SK-N-SH treated with all-trans-retinoic acid at 6 μM for 48 hours (cell line): ENCODE results near the gene PRTFDC1.

Experiments
- ATAC-seq: fragments of 200-7000 bp; cut with Tn5 transposase; 3 replicates; pipeline ENCODE4 v1.9.1; 2020; ENCODE audit warnings: mild to moderate bottlenecking, moderate library complexity
- ARNTL ChIP-seq: fragments of 450-650 bp; formaldehyde crosslinking; IDR thresholded peaks from 2 replicates; pipeline ENCODE4 v1.5.0; 2020; ENCODE audit warnings: low read depth, mild to moderate bottlenecking, moderate library complexity, borderline replicate concordance
- BACH2 ChIP-seq: fragments of 250-450 bp; sonication (Bioruptor Pico); IDR thresholded peaks from 2 replicates; pipeline ENCODE4 v1.9.0; 2021; ENCODE audit warnings: mild to moderate bottlenecking, borderline replicate concordance
- CREB5 ChIP-seq: fragments of 250-450 bp; sonication (Bioruptor Pico); IDR thresholded peaks from 2 replicates; pipeline ENCODE4 v1.5.1; 2020; ENCODE audit warnings: low read depth, mild to moderate bottlenecking, moderate library complexity
- CSDC2 ChIP-seq: fragments of 250-450 bp; sonication (Bioruptor Pico); IDR thresholded peaks from 2 replicates; pipeline ENCODE4 v1.5.0; 2020; ENCODE audit warnings: mild to moderate bottlenecking, moderate library complexity
- CSRNP3 ChIP-seq: fragments of 250-450 bp; sonication (Bioruptor Pico); IDR thresholded peaks from 2 replicates; pipeline ENCODE4 v1.5.1; 2021; ENCODE audit warnings: mild to moderate bottlenecking, moderate library complexity
- ESRRG ChIP-seq: fragments of 250-450 bp; sonication (Bioruptor Pico); IDR thresholded peaks from 2 replicates; pipeline ENCODE4 v1.6.1; 2021; ENCODE audit warnings: mild to moderate bottlenecking
- GLIS3 ChIP-seq: fragments of 250-450 bp; sonication (Bioruptor Pico); IDR thresholded peaks from 2 replicates; pipeline ENCODE4 v1.5.0; 2020; ENCODE audit warnings: mild to moderate bottlenecking, moderate library complexity
- ISL1 ChIP-seq: fragments of 250-450 bp; sonication (Bioruptor Pico); IDR thresholded peaks from 2 replicates; pipeline ENCODE4 v2.1.2; 2022; ENCODE audit warnings: mild to moderate bottlenecking, moderate library complexity
- OSR1 ChIP-seq: fragments of 250-450 bp; sonication (Bioruptor Pico); IDR thresholded peaks from 2 replicates; pipeline ENCODE4 v1.8.0; 2022; ENCODE audit warnings: moderate library complexity, mild to moderate bottlenecking, inconsistent platforms
- PATZ1 ChIP-seq: fragments of 250-450 bp; sonication (Bioruptor Pico); IDR thresholded peaks from 2 replicates; pipeline ENCODE4 v1.8.0; 2020; ENCODE audit warnings: mild to moderate bottlenecking, moderate library complexity, borderline replicate concordance
- POU6F1 ChIP-seq: fragments of 250-450 bp; sonication (Bioruptor Pico); IDR thresholded peaks from 2 replicates; pipeline ENCODE4 v1.8.0; 2021; ENCODE audit warnings: low read depth, mild to moderate bottlenecking, moderate library complexity, borderline replicate concordance
- PPARA ChIP-seq: fragments of 250-450 bp; sonication (Bioruptor Pico); IDR thresholded peaks from 2 replicates; pipeline ENCODE4 v1.5.0; 2020; ENCODE audit warnings: mild to moderate bottlenecking, borderline replicate concordance
- RARB ChIP-seq: fragments of 250-450 bp; sonication (Bioruptor Pico); IDR thresholded peaks from 2 replicates; pipeline ENCODE4 v1.8.0; 2021; ENCODE audit warnings: mild to moderate bottlenecking, moderate library complexity
- SNAI2 ChIP-seq: fragments of 250-450 bp; sonication (Bioruptor Pico); IDR thresholded peaks from 2 replicates; pipeline ENCODE4 v1.5.0; 2020; ENCODE audit warnings: mild to moderate bottlenecking, moderate library complexity
- TCF4 ChIP-seq: fragments of 250-450 bp; sonication (Bioruptor Pico); IDR thresholded peaks from 2 replicates; pipeline ENCODE4 v1.8.0; 2021; ENCODE audit warnings: mild to moderate bottlenecking, moderate library complexity, borderline replicate concordance
- TOX ChIP-seq: fragments of 250-450 bp; sonication (Bioruptor Pico); IDR thresholded peaks from 2 replicates; pipeline ENCODE4 v1.8.0; 2021; ENCODE audit warnings: mild to moderate bottlenecking, moderate library complexity, borderline replicate concordance
- TSHZ2 ChIP-seq: fragments of 250-450 bp; sonication (Bioruptor Pico); IDR thresholded peaks from 2 replicates; pipeline ENCODE4 v1.5.0; 2020; ENCODE audit warnings: mild to moderate bottlenecking, moderate library complexity
- ZC3H10 ChIP-seq: fragments of 250-450 bp; sonication (Bioruptor Pico); IDR thresholded peaks from 2 replicates; pipeline ENCODE4 v1.5.1; 2021; ENCODE audit warnings: mild to moderate bottlenecking, moderate library complexity
- ZFP3 ChIP-seq: fragments of 250-450 bp; sonication (Bioruptor Pico); IDR thresholded peaks from 2 replicates; pipeline ENCODE4 v1.5.0; 2020; ENCODE audit warnings: mild to moderate bottlenecking, moderate library complexity
- ZFP30 ChIP-seq: fragments of 450-650 bp; formaldehyde crosslinking; IDR thresholded peaks from 2 replicates; pipeline ENCODE4 v1.5.0; 2022; ENCODE audit warnings: mild to moderate bottlenecking, moderate library complexity
- ZNF565 ChIP-seq: fragments of 450-650 bp; formaldehyde crosslinking; conservative IDR thresholded peaks from 2 replicates; pipeline ENCODE4 v1.5.0; 2020; ENCODE audit warnings: low read depth, mild to moderate bottlenecking, moderate library complexity
- ZNF70 ChIP-seq: fragments of 450-650 bp; formaldehyde crosslinking; IDR thresholded peaks from 2 replicates; pipeline ENCODE4 v1.5.0; 2020; ENCODE audit warnings: mild to moderate bottlenecking, moderate library complexity
- ZNF8 ChIP-seq: fragments of 450-650 bp; formaldehyde crosslinking; IDR thresholded peaks from 2 replicates; pipeline ENCODE4 v1.5.0; 2020; ENCODE audit warnings: mild to moderate bottlenecking, moderate library complexity

Gene PRTFDC1

GRCh38 chr10:24984906-24985305 is 32.5 kb upstream of the PRTFDC1 start:
- TF ChIP-seq ZNF8 (CRISPR knock-in tag) = no peak
- no peak for TF ChIP-seq TCF4
- no peak for TF ChIP-seq ZC3H10 (CRISPR knock-in tag)
- TF ChIP-seq SNAI2 (CRISPR knock-in tag) = no peak
- TF ChIP-seq ARNTL (CRISPR knock-in tag) = no peak
- no peak for TF ChIP-seq ESRRG
- TF ChIP-seq PATZ1 (CRISPR knock-in tag) = no peak
- no peak for TF ChIP-seq ZFP3 (CRISPR knock-in tag)
- TF ChIP-seq ZFP30 (CRISPR knock-in tag) = no peak
- TF ChIP-seq ISL1 (CRISPR knock-in tag) = no peak
- TF ChIP-seq CSRNP3 (CRISPR knock-in tag) = no peak
- no peak for TF ChIP-seq OSR1 (CRISPR knock-in tag)
- TF ChIP-seq GLIS3 (CRISPR knock-in tag) = no peak
- no peak for TF ChIP-seq ZNF565 (CRISPR knock-in tag)
- TF ChIP-seq CREB5 (CRISPR knock-in tag) = no peak
- TF ChIP-seq PPARA (CRISPR knock-in tag) = no peak
- no peak for TF ChIP-seq TOX (CRISPR knock-in tag)
- no peak for TF ChIP-seq TSHZ2 (CRISPR knock-in tag)
- ATAC-seq = no peak

- no peak for TF ChIP-seq PPARA (CRISPR knock-in tag)
- TF ChIP-seq CSDC2 (CRISPR knock-in tag) = no peak
- no peak for TF ChIP-seq BACH2 (CRISPR knock-in tag)
- no peak for TF ChIP-seq TOX (CRISPR knock-in tag)
- no peak for TF ChIP-seq ARNTL (CRISPR knock-in tag)
- TF ChIP-seq ZNF70 (CRISPR knock-in tag) = no peak
- TF ChIP-seq GLIS3 (CRISPR knock-in tag) = no peak
- no peak for TF ChIP-seq RARB (CRISPR knock-in tag)
- no peak for TF ChIP-seq POU6F1 (CRISPR knock-in tag)
- no peak for TF ChIP-seq ZFP30 (CRISPR knock-in tag)
- TF ChIP-seq ZFP3 (CRISPR knock-in tag) = no peak
- TF ChIP-seq ZNF565 (CRISPR knock-in tag) = no peak
- ATAC-seq = no peak
Measured at GRCh38 chr10:24983946-24984345, 31.5 kb upstream of the PRTFDC1 start.

GRCh38 chr10:24983130-24983529 is 30.7 kb upstream of the PRTFDC1 start:
- no peak for ATAC-seq
- no peak for TF ChIP-seq OSR1 (CRISPR knock-in tag)
- no peak for TF ChIP-seq ARNTL (CRISPR knock-in tag)
- TF ChIP-seq CSRNP3 (CRISPR knock-in tag) = no peak
- TF ChIP-seq SNAI2 (CRISPR knock-in tag) = no peak
- TF ChIP-seq PATZ1 (CRISPR knock-in tag) = no peak
- TF ChIP-seq BACH2 (CRISPR knock-in tag) = no peak
- no peak for TF ChIP-seq ISL1 (CRISPR knock-in tag)
